ENCODE results near the gene SPAG4.

GRCh38 chr20:35643045-35643444 is 27.4 kb downstream of the SPAG4 start:
- TF ChIP-seq CTCF (conservative IDR thresholded peaks at IDR 0.05; ENCODE audit: low read depth in 2 of 2) (no peak), REST (IDR thresholded peaks at IDR 0.05; ENCODE audit: unreplicated experiment) (no peak), EZH2phosphoT487 (IDR thresholded peaks at IDR 0.05; ENCODE audit: unreplicated experiment) (no peak), CREB1 (CRISPR knock-in tag; IDR thresholded peaks at IDR 0.05; ENCODE audit: low read depth) (no peak), EZH2 (IDR thresholded peaks at IDR 0.05; ENCODE audit: low read depth, unreplicated experiment) (no peak)
